Omental fat pad (tissue), 4 donors: ENCODE measurements around the gene SEMA6C. TPM values are rescaled to one million over a fixed set of nuclear protein-coding genes. Genes with fewer than 3 reads are reported as not detected.

Experiments used
- ATAC-seq: fragments of 150-250 bp; one replicate; pipeline ENCODE4 v1.9.1; 2016; ENCODE audit warnings: mild to moderate bottlenecking, moderate library complexity; ENCODE audit not compliant: low FRiP score
- DNase-seq: peaks from one replicate; pipeline ENCODE4 v3.0.0-alpha.2; 2019; ENCODE audit warnings: low spot score
- CTCF ChIP-seq, 3 donors: fragments of 450-650 bp; IDR thresholded peaks; one replicate each; pipeline ENCODE4 v1.5.1; 2016 to 2017; ENCODE audit warnings: antibody characterized with exemption in 3 of 3, mild to moderate bottlenecking in 3 of 3, moderate library complexity in 2 of 3
- total RNA-seq, 4 donors: library from RNA; depleted of rRNA; stranded (reverse); fragments of >200 nt; gene quantifications; one replicate each; pipeline ENCODE4 v1.1.0, GENCODE V29; 2016

Gene SEMA6C
- total RNA-seq, 4 donors from 2014 or later: 2.6 to 25.5 (median 4.1) TPM

- peak; percentile 1 for ATAC-seq
- DNase-seq: no peak
- peak in 1 of 3 donors; percentile 3 for TF ChIP-seq CTCF (IDR thresholded peaks at IDR 0.05)
Measured at GRCh38 chr1:151145304-151146071, 943 bp downstream of the SEMA6C start.

- ATAC-seq: no peak
- no peak for TF ChIP-seq CTCF (IDR thresholded peaks at IDR 0.05)
- DNase-seq: no peak
Measured at GRCh38 chr1:151144474-151145303, 1.7 kb downstream of the SEMA6C start.

- ATAC-seq (no peak), DNase-seq (no peak)
- no peak for TF ChIP-seq CTCF (IDR thresholded peaks at IDR 0.05)
Measured at GRCh38 chr1:151143986-151144385, 2.4 kb downstream of the SEMA6C start.

GRCh38 chr1:151143057-151143435 is 3.4 kb downstream of the SEMA6C start:
- DNase-seq (no peak), ATAC-seq (no peak)
- no peak for TF ChIP-seq CTCF (IDR thresholded peaks at IDR 0.05)

GRCh38 chr1:151142411-151143056 is 3.9 kb downstream of the SEMA6C start:
- no peak for TF ChIP-seq CTCF (IDR thresholded peaks at IDR 0.05)
- no peak for ATAC-seq
- no peak for DNase-seq

- DNase-seq: no peak
- ATAC-seq: no peak
- TF ChIP-seq CTCF (IDR thresholded peaks at IDR 0.05): no peak
Measured at GRCh38 chr1:151137789-151138188, 8.6 kb downstream of the SEMA6C start.
